HEK293 (cell line): ENCODE results near the gene TAS2R60.

Source experiments
- CTCF ChIP-seq: fragments of 450-650 bp; formaldehyde crosslinking; IDR thresholded peaks from 2 replicates; pipeline ENCODE4 v1.5.1; 2016; ENCODE audit warnings: missing biosample characterization, missing genetic modification characterization
- TCF7L2 ChIP-seq: IDR thresholded peaks from 2 replicates; pipeline ENCODE4 v1.6.1; 2011; ENCODE audit warnings: low read depth, mild to moderate bottlenecking, inconsistent platforms, low read length, moderate library complexity, borderline replicate concordance
- ZNF138 ChIP-seq: fragments of 450-650 bp; formaldehyde crosslinking; IDR thresholded peaks from 2 replicates; pipeline ENCODE4 v1.5.1; 2016; ENCODE audit warnings: missing biosample characterization, missing genetic modification characterization, borderline replicate concordance
- ZNF169 ChIP-seq: fragments of 450-650 bp; formaldehyde crosslinking; IDR thresholded peaks from 2 replicates; pipeline ENCODE4 v1.5.1; 2016; ENCODE audit warnings: missing biosample characterization, missing genetic modification characterization
- ZNF184 ChIP-seq: fragments of 450-650 bp; IDR thresholded peaks from 2 replicates; pipeline ENCODE4 v1.5.1; 2018; ENCODE audit warnings: missing biosample characterization, mild to moderate bottlenecking, missing genetic modification characterization
- ZNF366 ChIP-seq: fragments of 450-650 bp; formaldehyde crosslinking; conservative IDR thresholded peaks from 2 replicates; pipeline ENCODE4 v1.5.1; 2016; ENCODE audit warnings: missing biosample characterization, missing genetic modification characterization
- ZNF664 ChIP-seq: fragments of 450-650 bp; formaldehyde crosslinking; IDR thresholded peaks from 2 replicates; pipeline ENCODE4 v1.5.1; 2016; ENCODE audit warnings: missing biosample characterization, missing genetic modification characterization
- TF ChIP-seq, protein P1 (sequence below): fragments of 450-650 bp; formaldehyde crosslinking; IDR thresholded peaks from 2 replicates; pipeline ENCODE4 v1.5.1; 2016; ENCODE audit warnings: missing biosample characterization, missing genetic modification characterization

Gene TAS2R60

GRCh38 chr7:143493751-143494150 lies 50.5 kb downstream of the TAS2R60 start (continued):
- TF ChIP-seq CTCF (tag by site-specific recombination) (no peak), ZNF664 (tag by site-specific recombination) (no peak), ZNF184 (tag by site-specific recombination) (no peak), TCF7L2 (no peak), ZNF169 (tag by site-specific recombination) (no peak), ZNF138 (tag by site-specific recombination) (no peak), ZNF366 (tag by site-specific recombination) (no peak)
- TF ChIP-seq, protein P1, sequence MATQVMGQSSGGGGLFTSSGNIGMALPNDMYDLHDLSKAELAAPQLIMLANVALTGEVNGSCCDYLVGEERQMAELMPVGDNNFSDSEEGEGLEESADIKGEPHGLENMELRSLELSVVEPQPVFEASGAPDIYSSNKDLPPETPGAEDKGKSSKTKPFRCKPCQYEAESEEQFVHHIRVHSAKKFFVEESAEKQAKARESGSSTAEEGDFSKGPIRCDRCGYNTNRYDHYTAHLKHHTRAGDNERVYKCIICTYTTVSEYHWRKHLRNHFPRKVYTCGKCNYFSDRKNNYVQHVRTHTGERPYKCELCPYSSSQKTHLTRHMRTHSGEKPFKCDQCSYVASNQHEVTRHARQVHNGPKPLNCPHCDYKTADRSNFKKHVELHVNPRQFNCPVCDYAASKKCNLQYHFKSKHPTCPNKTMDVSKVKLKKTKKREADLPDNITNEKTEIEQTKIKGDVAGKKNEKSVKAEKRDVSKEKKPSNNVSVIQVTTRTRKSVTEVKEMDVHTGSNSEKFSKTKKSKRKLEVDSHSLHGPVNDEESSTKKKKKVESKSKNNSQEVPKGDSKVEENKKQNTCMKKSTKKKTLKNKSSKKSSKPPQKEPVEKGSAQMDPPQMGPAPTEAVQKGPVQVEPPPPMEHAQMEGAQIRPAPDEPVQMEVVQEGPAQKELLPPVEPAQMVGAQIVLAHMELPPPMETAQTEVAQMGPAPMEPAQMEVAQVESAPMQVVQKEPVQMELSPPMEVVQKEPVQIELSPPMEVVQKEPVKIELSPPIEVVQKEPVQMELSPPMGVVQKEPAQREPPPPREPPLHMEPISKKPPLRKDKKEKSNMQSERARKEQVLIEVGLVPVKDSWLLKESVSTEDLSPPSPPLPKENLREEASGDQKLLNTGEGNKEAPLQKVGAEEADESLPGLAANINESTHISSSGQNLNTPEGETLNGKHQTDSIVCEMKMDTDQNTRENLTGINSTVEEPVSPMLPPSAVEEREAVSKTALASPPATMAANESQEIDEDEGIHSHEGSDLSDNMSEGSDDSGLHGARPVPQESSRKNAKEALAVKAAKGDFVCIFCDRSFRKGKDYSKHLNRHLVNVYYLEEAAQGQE (tag by site-specific recombination): no peak
